HG02840 (cell line): ENCODE data around the gene TRUB1.
"Not testable (repeated sequence)": the region's sequence is repeated elsewhere in the genome, so short reads cannot be mapped to it uniquely, and the experiment has no call there.

ENCODE experiments used
- ATAC-seq: cut with Tn5 transposase; IDR thresholded peaks from one replicate; pipeline ENCODE4 v1.9.1; 2021; ENCODE audit warnings: mild to moderate bottlenecking, moderate library complexity, moderate number of reproducible peaks; ENCODE audit not compliant: unreplicated experiment, low FRiP score

Gene TRUB1

DNA sequence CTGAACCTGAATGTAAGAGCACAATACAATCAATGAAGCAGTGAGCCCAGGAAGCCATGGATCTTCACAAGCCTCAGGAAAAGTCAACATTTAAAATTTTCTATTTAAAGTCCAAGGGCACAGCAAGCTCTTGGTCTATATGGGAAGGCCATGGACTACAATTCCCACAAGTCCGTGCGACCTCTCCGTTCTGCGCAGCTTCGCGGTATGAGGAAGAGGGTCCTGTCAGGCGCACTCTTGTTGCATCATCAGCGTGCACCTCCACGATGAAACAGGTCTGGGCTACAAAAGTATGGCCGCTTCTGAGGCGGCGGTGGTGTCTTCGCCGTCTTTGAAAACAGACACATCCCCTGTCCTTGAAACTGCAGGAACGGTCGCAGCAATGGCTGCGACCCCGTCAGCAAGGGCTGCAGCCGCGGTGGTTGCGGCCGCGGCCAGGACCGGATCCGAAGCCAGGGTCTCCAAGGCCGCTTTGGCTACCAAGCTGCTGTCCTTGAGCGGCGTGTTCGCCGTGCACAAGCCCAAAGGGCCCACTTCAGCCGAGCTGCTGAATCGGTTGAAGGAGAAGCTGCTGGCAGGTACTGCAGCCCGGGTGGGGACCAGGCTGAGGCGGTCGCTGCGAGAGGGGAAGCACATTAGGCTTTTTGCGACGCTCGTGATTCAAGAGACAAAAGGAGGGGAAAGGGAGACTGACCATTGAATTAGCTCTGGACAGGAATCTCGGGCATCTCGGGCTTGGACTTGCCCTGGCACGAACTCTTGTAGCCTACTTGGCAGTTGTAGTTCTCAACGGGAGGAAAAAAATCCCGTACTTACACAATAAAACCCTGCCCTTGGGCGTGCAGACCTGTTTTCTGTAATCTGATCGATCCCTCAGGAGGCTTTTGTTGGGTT lies at the start of gene TRUB1:
Gene TRUB1 (plus strand): TSS at position 234 of the 894 bp plus-strand sequence. CDS start 59 bp downstream, at position 293.
- ATAC-seq = peak; percentile 100

- no peak for ATAC-seq
Measured at GRCh38 chr10:114893251-114893650, 44.7 kb upstream of the TRUB1 start.

- no peak for ATAC-seq
Measured at GRCh38 chr10:114894911-114895310, 43.1 kb upstream of the TRUB1 start.

GRCh38 chr10:114897011-114897410 lies 41.0 kb upstream of the TRUB1 start:
- ATAC-seq = not testable (repeated sequence)

DNA sequence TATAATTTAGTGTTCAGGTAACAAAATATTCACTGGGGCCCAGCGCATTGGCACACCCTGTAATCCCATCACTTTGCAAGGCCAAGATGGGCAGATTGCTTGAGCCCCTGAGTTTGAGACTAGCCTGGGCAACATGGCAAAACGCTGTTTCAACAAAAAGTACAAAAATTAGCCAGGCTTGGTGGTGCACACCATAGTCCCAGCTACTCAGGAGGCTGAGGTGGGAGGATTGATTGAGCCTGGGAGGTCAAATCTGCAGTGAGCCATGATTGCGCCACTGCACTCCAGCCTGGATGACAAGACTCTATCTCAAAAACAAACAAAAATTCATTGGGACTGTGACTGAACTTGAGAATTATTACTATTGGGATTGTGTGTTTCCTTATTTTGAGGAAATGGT lies 40.4 kb upstream of the TRUB1 start:
- ATAC-seq = no peak

- no peak for ATAC-seq
Measured at GRCh38 chr10:114899982-114900381, 38.0 kb upstream of the TRUB1 start.

DNA sequence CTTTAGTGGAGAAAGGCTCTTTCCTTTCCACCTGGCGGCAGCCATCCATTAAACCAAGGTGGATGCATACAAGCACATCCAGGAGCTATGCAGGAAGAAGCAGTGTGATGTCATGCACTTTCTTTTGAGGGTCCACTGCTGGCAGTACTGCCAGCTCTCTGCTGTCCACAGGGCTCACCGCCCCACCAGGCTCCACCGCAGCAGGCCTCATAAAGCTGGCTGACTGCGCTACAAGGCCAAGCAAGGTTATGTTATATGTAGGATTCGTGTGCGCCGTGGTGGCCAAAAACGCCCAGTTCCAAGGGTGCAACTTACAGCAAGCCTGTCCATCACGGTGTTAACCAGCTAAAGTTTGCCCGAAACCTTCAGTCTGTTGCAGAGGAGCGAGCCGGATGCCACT lies 37.3 kb upstream of the TRUB1 start:
- no peak for ATAC-seq

- no peak for ATAC-seq
Measured at GRCh38 chr10:114902151-114902550, 35.8 kb upstream of the TRUB1 start.

DNA sequence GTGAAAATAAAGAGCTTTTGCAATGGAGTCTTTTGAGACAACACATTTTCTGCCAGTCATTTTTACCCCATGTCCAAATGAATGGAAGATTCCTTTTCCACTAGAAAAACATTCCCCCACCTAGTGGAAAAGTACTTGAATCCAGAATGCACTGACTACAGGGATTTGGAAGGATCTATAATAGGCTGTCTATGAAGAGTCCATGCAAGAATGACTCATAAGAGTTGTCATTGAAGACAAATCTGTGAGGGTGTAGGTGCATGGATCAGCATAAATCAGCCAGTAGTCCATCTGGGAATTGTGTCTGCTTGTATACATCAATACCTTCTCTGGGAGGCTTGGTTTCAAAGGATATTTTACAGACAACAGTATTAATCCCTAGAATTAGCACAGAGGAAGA lies 32.5 kb upstream of the TRUB1 start:
- ATAC-seq = no peak

DNA sequence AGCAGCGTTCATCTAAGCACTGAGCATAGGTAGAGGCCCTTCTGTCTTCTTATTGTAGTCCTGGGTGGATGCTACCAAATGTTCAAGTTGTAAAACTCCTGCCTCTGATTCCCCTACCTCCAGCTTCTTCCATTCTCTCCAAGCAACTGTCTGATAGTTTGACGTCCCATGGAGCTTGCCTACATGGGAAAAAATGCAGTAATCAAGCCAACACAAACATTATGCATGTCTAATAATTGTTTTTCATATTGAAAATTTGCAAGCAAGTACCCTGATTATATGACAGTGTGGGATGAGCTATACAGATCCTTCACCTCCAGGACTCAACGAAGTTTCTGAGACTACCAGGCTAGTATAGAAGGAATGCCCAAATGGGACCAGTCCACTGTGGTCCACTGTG lies 31.0 kb upstream of the TRUB1 start:
- no peak for ATAC-seq

DNA sequence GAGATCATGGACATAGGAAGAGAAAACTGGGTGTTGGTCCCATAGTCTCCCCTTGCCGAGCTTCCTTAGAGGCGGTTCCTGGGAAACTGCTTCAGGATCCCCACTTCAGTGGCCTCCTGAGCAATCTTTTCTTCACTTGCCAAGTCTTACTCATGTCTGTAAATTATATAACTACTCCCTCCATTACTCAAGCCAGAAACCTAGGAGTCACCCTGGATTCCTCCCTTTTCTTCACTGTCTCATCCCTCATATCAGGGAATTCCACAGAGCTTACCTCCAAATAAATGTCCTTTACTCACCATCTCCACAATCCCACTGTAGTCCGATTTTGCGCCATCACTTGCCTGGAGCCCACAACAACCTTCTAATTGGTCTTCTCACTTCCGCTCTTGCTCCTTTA lies 29.1 kb upstream of the TRUB1 start:
- no peak for ATAC-seq

- peak; percentile 74 for ATAC-seq
Measured at GRCh38 chr10:114911052-114911711, 26.8 kb upstream of the TRUB1 start.

- no peak for ATAC-seq
Measured at GRCh38 chr10:114911801-114912469, 26.1 kb upstream of the TRUB1 start.

DNA sequence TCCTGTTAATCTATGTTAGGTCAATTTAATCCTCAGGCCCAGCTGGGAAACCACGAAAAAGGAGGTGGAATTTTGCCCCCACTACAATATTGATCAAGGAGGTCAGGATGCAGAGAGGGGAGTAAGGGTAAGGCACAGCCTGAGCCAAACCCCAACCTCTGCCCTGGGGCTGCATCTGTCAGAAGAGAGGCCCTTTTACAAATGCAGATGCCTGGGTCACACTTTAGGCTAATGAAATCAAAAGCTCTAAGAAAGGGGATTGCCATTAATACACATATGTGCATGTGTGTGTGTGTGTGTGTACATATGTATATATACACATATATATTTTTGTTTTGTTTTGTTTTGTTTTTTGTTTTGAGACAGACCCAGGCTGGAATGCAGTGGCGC lies 25.5 kb upstream of the TRUB1 start:
- no peak for ATAC-seq

DNA sequence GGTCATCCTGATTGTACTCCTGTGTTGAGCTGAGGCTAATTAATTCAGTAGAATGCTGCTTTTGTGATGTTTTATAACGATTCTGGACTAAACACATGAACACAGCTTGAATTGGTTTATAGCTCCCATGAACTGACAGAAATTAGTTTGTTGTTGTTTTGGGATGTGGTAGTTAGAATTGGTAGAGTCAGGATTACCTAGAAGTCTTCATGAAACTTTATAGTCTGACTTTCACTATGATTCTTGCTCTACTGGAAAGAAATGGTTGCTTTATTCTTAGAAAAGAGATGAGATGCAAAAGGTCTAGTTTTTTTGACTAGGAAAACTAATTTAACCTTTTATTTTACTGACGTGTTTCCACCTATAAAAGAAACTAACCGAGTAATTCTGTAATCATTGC lies 23.4 kb upstream of the TRUB1 start:
- no peak for ATAC-seq

DNA sequence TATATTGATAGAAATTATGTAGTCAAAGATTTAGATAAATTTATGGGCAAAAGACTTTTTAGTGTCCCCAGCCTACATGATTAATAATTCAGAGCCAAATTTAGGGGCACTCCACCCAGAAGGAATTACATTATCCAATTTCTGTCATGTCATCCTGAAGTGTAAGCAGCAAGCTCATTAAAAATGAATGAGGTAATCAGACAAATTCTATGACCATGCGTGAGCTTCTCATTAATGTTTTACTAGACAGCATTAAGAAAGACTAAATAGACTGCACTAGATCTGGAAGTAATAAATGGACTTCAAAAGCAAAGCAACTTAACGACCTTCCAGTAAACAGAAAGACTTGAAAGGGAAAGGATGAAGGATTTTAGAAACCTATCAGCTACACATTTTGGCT lies 22.7 kb upstream of the TRUB1 start:
- no peak for ATAC-seq

- ATAC-seq = no peak
Measured at GRCh38 chr10:114916653-114917052, 21.3 kb upstream of the TRUB1 start.

- ATAC-seq = no peak
Measured at GRCh38 chr10:114917459-114917858, 20.5 kb upstream of the TRUB1 start.

DNA sequence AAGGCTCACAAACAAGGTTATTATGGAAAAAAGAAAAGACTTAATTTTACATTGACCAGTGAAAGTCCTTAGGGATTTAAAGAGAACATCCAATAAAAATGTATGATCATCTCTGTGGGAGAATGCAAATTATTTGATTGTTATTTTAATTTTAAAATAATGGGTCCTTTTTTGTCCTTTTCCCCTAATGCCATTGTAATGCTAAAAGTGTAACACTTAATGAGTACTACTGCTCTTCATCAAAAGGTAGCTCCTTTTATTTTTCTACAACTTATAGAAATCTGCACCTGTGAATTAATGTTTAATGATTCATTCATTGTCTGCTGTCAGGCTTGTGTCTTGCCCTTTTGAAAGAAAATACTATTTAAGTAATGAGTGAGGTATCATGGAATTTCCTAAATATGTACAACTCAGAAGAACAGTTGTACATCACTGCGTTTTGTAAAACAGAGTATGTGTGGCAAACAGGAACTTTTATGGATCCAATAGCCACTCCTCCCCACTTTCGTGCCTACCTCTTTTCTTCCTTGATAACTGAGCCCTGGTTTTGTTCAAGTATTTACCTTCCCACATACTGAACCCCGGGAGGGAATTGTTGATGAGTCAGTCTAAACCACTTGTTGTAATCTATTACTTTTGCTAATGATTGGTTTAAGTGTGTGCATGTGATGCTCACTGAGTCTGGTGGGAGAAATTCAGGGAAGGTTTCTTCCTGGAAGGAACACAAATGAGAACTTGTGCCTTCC lies 19.9 kb upstream of the TRUB1 start:
- no peak for ATAC-seq

- ATAC-seq = no peak
Measured at GRCh38 chr10:114920459-114920858, 17.5 kb upstream of the TRUB1 start.

GRCh38 chr10:114922003-114922402 lies 16.0 kb upstream of the TRUB1 start:
- no peak for ATAC-seq
